NCI-H2196 treated with DMSO at 0.1 percent for 48 hours (cell line): Measurements from ENCODE around the gene JAK3.
"Not testable (repeated sequence)": the region's sequence is repeated elsewhere in the genome, so short reads cannot be mapped to it uniquely, and the experiment has no call there.

Source experiments
- DNase-seq: peaks from one replicate; lab custom pipeline; 2025; ENCODE audit not compliant: unreplicated experiment; lab: John Stamatoyannopoulos, UW

The JAK3 gene

DNA sequence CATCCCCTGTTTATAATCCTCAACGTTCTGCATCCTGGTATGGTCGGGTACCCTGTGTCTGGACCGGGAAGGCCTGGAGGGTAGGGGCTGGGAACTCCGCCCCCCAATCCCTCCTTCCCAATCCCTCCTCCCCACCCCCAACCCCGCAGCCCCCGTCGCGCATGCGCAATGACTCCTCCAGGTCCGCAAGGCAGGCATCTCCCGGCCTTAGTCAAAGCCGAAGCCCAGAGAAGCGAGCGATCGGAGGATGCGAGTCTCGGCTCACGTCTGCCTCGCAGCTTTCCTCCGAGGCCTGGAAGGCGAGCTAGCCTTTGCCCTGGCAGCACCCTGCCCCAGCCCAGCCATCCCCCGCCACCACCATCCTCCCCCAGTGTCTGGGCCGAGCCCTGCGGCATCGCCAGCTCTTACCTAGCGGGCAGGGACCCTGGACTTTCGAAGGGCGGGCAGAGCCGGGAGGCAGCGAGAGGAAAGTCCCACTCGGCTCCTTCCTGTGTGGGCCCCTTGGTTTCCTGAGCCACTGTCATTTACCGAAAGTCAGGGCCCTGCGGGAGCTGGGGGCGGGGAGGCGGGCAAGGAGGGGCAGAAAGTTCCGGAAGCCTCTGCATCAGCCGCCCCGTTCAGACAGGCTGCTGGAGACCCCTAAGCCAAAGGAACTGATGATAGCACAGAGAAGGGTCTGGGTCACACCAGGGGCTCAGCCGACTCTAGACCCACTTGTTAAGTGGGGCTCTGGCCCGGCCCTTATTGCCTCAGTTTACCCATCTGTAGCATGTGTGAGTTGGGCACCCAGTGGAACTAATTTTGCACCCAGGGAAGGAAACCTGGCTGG, at the start of gene JAK3:
JAK3 (minus strand) TSS at position 445 of the 829 bp plus-strand sequence. CDS start 3,565 bp downstream, outside the sequence.
- DNase-seq, result no peak

DNA sequence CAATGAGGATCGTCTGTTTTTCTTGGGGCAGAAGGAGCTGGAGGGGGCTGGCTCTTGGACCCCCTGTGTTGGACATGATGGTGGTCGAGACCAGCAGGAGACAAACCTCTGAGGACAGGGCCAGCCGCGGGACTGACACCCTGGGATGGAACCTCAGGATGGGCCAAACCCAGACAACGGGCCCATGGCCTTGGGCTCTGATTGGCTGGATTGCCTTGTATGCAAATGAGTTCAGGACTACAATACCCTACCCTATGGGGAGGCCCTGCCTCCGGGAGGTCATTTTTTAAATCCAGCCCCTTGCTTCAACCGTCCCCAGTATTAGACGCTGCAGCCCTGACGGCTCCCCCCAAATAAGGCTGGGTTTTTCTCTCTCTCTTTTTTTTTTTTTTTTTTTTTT, 46.0 kb upstream of the JAK3 start:
- no peak for DNase-seq

DNA sequence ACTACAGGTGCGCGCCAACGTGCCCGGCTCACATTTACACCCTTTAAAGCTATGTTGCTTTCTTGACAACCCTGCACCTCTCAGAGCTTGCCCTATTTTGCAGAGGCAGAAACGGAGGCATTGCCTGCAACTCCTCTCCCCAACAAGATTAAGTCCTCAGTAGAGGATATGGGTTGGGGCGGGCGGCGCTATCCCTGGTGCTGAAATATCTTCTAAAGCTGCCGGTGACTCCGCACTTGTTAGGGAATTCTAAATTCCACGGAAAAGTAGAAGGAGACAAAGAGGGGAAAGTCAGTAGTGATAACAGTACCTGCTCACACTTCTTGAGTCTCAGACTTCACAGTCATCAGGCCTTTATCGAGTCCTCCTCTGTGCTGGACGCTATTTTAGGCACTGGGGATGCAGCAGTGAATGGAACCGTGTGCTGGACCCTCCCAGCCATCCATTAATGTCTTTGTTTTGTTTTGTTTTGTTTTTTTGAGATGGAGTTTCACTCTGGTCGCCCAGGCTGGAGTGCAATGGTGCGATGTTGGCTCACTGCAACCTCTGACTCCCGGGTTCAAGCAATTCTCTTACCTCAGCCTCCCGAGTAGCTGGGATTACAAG, 41.9 kb upstream of the JAK3 start:
- DNase-seq, result no peak

DNA sequence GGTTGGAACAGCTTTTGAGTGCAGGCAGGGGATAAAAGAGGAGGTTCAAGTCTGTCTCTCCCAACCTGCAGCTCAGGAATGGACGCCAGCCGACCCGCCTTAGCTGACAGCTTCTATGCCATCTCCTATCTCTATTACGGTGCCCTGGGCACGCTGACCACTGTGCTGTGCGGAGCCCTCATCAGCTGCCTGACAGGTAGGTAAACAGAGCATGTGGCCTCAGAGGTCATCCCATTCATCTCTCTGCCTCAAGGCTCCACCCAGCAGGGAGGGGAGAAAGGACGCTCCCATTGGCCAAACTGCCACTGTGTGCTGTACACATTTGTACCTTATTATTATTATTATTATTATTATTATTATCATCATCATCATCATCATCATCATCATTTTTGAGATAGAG, 40.5 kb upstream of the JAK3 start:
- DNase-seq, result no peak

DNA sequence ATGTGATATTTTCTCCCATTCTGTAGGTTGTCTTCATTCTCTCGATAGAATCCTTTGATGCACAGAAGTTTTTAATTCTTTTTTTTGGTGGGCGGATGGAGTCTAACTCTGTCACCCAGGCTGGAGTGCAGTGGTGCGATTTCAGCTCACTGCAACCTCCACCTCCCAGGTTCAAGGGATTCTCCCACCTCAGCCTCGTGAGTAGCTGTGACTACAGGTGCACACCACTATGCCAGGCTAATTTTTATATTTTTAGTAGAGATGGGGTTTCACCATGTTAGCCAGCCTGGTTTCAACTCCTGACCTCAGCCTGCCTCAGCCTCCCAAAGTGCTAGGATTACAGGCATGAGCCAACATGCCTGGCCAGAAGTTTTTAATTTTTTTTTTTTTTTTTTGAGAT, 39.4 kb upstream of the JAK3 start:
- DNase-seq, result not testable (repeated sequence)

DNA sequence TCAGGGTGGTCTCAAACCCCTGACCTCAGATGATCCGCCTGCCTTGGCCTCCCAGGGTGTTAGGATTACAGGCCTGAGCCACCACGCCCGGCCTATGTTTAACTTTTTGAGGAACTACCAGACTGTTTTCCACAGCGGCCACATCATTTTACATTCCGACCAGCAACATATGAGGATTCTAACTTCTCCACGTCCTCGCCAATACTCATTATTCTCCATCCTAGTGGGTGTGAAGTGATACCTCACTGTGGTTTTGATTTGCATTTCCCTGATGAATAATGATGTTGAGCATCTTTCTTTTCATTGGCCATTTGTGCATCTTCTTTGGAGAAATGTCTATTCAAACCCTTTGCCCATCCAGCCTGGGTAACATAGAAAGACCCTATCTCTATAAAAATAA, 38.7 kb upstream of the JAK3 start:
- no peak for DNase-seq

DNA sequence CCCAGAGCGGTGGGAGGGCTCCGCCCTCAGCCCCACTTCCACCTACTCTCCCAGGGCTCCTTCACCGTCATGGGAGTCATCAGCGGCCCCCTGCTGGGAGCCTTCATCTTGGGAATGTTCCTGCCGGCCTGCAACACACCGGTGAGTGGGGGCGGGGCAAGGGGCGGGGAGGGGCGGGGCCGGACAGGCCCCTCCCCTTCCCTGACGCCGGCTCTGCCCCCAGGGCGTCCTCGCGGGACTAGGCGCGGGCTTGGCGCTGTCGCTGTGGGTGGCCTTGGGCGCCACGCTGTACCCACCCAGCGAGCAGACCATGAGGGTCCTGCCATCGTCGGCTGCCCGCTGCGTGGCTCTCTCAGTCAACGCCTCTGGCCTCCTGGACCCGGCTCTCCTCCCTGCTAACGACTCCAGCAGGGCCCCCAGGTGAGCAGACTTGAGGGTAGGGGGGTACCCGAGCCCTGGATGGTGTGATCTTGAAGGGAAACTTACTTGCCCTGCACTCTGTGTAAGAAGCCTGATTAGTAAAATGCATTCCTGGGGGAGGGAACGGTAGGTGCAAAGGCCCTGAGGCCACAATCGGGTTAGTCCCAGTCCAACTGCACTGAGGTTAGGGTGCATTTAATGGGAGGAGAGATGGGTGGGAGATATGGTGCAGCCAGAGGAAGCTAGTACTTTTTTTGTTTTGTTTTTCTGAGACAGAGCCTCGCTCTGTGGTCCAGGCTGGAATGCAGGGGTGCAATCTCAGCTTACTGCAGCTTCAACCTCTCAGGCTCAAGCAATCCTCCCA, 36.0 kb upstream of the JAK3 start:
- DNase-seq, result no peak

DNA sequence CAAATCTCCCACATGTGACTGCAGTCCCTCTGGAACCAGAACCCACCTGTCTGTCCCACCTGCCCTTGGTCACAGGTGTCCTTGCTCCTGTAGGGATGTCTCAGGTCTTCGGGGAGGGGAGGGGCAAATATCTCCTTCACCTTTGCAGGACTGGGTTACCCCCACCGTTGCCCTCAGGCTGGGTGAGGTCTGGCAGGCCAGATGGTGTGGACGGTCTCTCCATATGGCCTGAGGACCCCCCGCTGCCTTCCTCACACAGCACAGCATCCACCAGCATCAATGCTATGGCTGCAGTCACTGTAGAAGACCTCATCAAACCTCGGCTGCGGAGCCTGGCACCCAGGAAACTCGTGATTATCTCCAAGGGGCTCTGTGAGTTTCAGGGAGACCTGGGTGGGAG, 33.9 kb upstream of the JAK3 start:
- DNase-seq, result no peak

DNA sequence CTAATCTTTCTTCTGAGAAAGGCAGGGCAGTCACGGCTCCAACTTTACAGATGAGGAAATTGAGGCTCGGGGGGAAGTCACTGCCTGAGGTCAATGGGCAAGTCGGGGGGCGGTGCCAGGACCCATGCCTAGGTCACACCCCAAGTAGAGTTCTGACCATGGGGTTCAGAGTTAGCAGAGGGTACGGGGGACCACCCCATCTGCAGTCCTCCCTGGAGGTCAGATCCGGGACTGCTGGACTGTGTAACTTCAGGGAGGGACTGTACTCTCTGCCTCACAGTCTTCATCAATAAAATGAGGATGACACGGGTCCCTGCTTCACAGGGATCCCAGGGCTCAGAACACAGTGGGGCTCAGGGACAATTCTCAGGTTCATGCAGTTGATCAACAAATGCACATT, 31.7 kb upstream of the JAK3 start:
- no peak for DNase-seq

DNA sequence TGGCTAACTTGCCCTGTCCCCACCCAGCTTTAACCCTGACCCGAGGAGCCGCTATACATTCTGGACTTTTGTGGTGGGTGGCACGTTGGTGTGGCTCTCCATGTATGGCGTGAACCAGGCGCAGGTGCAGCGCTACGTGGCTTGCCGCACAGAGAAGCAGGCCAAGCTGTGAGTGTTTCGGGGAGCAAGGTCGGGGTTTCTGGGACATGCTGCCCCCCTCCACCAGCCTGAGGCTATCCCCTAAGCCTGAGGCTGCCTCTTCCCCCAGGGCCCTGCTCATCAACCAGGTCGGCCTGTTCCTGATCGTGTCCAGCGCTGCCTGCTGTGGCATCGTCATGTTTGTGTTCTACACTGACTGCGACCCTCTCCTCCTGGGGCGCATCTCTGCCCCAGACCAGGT, 29.9 kb upstream of the JAK3 start:
- no peak for DNase-seq

DNA sequence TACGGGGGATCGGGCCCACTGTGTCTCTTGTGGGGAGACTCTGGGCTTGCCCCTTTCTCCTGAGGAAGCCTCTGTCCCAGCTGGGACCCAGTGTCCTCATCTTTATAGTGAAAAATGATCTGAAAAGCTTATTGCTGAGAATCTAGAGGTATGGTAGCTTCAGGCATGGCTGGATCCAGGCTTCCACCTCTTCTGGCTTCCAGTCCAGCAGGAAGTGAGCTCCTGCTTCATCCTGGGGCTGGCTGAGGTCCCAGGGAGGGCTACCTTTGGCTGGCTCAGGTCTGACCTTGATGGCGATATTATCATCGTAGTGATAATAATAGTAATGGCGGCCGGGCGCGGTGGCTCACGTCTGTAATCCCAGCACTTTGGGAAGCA, 27.0 kb upstream of the JAK3 start:
- no peak for DNase-seq

DNA sequence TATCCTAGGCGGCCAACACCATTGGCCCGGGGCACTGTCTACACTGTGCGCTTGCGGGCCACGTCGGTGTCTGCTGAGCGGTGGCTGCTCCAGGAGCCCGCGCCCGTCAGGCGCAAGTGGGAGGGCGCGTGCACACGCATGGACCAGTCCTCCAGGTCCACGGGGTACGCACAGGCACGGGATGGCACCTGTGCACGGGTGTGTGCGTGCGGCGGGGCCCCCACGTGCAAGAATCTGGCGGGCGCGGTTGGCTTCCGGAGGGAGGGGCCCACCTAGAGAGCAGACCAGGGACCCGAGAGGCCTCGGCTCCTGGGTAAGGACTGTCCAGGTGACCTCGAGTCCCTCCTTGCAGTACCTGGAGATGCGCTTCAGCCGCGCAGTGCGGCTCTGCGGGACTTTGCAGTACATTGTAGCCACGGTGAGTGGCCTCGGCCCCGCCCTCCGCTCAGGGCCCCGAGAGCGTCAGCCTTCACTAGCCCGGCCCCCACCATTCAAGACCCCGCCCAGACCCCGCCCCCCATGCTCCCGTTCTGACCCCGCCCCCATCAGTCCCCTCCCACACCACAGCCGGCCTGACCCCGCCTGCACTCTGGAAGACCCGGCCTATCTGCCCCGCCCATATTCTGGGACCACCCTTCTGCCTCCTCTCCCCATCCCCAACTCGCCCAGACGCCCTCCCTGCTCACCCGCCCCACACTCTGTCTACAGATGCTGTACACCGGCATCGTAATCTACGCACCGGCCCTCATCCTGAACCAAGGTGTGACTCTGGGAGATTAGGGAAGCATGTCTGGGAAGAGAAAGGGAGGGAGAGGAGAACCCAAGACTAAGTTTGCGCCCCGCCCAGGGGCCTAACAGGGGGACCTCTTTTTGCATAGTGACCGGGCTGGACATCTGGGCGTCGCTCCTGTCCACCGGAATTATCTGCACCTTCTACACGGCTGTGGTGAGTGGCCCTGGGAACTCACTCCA, 26.3 kb upstream of the JAK3 start:
- DNase-seq, result peak; percentile 53

DNA sequence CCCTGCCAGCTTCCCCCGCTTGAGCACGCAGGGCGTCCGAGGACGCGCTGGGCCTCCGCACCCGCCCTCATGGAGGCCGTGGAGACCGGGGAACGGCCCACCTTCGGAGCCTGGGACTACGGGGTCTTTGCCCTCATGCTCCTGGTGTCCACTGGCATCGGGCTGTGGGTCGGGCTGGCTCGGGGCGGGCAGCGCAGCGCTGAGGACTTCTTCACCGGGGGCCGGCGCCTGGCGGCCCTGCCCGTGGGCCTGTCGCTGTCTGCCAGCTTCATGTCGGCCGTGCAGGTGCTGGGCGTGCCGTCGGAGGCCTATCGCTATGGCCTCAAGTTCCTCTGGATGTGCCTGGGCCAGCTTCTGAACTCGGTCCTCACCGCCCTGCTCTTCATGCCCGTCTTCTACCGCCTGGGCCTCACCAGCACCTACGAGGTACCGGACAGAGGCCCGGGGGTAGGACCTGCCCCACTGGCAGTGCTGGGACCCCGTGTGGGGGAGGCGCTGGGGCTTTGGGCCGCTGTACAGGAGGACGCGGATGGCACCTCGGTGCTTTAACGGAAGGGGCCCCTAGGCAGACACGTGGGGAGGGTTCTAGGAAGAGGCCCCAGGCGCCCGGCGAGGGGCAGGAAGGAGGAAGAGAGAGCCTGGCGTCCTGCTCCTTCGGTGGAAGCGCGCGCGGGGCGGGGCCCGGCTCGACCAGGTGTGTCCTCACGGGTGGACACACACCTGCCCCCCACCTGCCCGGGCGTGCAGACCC, 24.6 kb upstream of the JAK3 start:
- DNase-seq, result no peak

DNA sequence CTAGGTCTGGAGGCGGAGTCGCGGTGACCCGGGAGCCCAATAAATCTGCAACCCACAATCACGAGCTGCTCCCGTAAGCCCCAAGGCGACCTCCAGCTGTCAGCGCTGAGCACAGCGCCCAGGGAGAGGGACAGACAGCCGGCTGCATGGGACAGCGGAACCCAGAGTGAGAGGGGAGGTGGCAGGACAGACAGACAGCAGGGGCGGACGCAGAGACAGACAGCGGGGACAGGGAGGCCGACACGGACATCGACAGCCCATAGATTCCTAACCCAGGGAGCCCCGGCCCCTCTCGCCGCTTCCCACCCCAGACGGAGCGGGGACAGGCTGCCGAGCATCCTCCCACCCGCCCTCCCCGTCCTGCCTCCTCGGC, 24.1 kb upstream of the JAK3 start, which contains the start of gene SLC5A5:
SLC5A5 (plus strand) TSS at position 68 of the 373 bp plus-strand sequence. CDS start 375 bp downstream, outside the sequence.
- DNase-seq, result no peak

DNA sequence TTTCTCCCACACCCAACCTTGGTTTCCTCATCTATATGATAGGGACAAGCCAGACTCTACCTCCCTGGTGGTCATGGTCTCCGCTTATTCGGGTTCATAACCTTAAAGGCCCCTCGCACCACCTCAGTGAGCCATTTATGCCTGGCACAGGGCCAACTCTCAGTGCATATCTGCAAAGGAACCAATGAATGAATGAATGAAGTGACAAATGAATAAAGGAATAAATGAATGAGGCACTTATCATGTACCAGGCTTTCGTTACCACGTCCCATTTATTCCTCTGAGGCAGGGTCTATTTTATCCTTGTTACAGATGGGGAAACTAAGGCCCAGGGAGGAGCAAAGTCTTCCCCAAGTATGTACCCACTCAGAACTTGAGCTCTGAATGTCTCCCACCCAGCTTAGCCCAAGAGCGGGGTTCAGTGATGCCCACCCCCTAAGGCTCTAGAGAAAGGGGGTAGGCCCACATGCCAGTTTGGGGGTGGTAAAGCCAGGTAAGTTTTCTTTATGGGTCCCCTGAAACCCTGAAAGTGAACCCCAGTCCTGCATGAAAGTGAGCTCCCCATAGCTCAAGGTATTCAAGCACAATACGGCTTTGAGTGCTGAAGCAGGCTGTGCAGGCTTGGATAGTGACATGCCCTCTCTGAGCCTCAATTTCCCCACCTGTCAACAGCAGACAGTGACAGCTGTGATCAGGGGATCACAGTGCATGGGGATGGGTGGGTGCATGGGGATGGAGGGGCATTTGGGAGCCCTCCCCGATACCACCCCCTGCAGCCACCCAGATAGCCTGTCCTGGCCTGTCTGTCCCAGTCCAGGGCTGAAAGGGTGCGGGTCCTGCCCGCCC, 23.5 kb upstream of the JAK3 start:
- no peak for DNase-seq

DNA sequence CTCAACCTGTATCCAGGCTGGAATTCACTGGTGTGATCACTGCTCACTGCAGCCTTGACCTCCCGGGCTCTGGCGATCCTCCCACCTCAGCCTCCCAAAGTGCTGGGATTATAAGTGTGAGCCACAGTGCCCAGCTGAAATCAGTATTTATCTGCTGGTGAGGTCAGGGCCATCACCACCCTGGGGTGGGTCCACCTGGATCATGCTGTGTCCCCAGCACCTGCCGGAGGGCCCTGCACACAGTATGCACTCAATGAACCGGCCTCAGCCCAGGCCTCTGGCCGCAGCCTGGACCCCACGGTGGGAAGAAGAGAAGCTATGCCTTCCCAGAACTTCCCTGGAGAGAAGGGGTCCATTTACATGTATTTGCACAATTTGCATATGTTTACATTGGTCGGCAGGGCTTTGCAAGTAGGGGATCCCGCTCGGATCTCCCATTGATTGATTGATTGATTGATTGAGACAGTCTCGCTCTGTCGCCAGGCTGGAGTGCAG, 21.4 kb upstream of the JAK3 start:
- no peak for DNase-seq

DNA sequence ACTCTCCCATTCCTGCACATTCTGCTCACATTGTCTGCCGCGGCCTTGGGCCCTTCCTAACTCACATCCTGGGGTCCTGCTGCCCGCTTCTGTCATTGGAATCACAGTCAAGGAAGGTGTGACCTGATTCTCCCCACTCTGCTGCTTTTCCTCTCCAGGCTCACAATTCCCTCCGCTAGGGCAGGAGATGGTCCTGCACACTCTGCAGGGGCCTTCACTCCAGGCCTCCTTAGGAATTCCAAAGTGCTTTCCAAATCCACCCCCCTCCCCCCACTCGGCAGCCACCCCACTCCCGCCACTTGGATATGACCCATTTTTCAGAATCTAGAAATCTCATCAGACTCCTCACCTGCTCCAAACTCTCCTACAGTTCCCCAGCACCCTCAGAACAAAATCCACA, 20.9 kb upstream of the JAK3 start:
- no peak for DNase-seq

DNA sequence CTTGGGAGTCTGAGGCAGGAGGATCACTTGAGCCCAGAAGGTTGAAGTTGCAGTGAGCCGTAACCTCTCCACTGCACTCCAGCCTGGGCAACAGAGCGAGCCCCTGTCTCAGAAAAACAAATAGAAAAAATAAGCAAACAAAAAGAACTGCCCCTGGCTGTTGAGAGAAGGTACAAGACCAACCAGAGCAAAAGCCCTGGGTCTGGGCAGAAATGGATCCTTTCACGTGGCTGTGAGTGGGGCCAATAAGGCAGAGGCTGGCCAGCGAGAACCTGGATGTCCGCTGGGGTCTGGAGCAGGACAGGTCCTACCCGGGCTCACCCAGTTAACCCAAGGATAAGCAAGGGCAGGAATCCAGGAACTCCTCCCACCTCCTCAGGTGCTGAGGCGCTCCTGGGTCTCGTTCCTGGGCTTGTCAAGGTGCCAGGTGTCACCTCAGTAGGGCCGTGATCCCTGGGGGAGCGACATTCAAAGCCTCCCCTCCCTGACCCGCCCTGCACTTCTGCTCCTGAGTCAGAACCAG, 19.2 kb upstream of the JAK3 start:
- no peak for DNase-seq
